ENCODE results near the gene RRAS. TPM values are rescaled to one million over a fixed set of nuclear protein-coding genes. Genes with fewer than 3 reads are reported as not detected.

The RRAS gene
- total and polyA plus RNA-seq, 4 donors, result 4.1 to 18.5 (median 11.1) TPM

DNA sequence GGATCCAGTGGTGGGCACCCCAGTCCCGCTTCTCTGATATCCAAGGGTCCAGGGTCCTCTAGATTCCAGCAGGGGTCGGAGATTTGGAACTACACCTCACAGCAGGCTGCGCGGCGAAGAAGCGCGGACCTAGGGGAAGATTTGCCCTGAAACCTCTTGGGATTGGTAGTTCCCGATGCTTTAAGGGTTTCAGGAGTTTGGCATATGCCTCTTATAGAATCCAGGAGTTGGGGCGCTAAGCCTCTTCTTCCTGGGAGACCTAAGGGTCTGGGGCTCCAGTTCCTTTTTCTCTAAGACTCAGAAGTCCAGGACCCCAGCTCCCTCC, 26.1 kb upstream of the RRAS start:
- DNase-seq (ENCODE audit: low spot score), result no peak
- TF ChIP-seq, protein P1, sequence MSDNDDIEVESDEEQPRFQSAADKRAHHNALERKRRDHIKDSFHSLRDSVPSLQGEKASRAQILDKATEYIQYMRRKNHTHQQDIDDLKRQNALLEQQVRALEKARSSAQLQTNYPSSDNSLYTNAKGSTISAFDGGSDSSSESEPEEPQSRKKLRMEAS (IDR thresholded peaks at IDR 0.05), result no peak
- TF ChIP-seq, protein P2, sequence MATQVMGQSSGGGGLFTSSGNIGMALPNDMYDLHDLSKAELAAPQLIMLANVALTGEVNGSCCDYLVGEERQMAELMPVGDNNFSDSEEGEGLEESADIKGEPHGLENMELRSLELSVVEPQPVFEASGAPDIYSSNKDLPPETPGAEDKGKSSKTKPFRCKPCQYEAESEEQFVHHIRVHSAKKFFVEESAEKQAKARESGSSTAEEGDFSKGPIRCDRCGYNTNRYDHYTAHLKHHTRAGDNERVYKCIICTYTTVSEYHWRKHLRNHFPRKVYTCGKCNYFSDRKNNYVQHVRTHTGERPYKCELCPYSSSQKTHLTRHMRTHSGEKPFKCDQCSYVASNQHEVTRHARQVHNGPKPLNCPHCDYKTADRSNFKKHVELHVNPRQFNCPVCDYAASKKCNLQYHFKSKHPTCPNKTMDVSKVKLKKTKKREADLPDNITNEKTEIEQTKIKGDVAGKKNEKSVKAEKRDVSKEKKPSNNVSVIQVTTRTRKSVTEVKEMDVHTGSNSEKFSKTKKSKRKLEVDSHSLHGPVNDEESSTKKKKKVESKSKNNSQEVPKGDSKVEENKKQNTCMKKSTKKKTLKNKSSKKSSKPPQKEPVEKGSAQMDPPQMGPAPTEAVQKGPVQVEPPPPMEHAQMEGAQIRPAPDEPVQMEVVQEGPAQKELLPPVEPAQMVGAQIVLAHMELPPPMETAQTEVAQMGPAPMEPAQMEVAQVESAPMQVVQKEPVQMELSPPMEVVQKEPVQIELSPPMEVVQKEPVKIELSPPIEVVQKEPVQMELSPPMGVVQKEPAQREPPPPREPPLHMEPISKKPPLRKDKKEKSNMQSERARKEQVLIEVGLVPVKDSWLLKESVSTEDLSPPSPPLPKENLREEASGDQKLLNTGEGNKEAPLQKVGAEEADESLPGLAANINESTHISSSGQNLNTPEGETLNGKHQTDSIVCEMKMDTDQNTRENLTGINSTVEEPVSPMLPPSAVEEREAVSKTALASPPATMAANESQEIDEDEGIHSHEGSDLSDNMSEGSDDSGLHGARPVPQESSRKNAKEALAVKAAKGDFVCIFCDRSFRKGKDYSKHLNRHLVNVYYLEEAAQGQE (IDR thresholded peaks at IDR 0.05), result no peak
- no peak for TF ChIP-seq SP1 (IDR thresholded peaks at IDR 0.05)
- TF ChIP-seq GABPA (IDR thresholded peaks at IDR 0.05 in 1 of 2, conservative IDR thresholded peaks at IDR 0.05 in 1 of 2), result no peak
- TF ChIP-seq HNF4A (conservative IDR thresholded peaks at IDR 0.05), result no peak
- TF ChIP-seq RXRA (IDR thresholded peaks at IDR 0.05), result no peak
- no peak for TF ChIP-seq RAD21 (IDR thresholded peaks at IDR 0.05)
- TF ChIP-seq JUND (IDR thresholded peaks at IDR 0.05), result no peak
- TF ChIP-seq, protein P3, sequence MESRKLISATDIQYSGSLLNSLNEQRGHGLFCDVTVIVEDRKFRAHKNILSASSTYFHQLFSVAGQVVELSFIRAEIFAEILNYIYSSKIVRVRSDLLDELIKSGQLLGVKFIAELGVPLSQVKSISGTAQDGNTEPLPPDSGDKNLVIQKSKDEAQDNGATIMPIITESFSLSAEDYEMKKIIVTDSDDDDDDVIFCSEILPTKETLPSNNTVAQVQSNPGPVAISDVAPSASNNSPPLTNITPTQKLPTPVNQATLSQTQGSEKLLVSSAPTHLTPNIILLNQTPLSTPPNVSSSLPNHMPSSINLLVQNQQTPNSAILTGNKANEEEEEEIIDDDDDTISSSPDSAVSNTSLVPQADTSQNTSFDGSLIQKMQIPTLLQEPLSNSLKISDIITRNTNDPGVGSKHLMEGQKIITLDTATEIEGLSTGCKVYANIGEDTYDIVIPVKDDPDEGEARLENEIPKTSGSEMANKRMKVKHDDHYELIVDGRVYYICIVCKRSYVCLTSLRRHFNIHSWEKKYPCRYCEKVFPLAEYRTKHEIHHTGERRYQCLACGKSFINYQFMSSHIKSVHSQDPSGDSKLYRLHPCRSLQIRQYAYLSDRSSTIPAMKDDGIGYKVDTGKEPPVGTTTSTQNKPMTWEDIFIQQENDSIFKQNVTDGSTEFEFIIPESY (IDR thresholded peaks at IDR 0.05), result no peak
- TF ChIP-seq HNF4G (IDR thresholded peaks at IDR 0.05), result no peak
- TF ChIP-seq FOXA2 (IDR thresholded peaks at IDR 0.05), result no peak
- TF ChIP-seq, protein P4, sequence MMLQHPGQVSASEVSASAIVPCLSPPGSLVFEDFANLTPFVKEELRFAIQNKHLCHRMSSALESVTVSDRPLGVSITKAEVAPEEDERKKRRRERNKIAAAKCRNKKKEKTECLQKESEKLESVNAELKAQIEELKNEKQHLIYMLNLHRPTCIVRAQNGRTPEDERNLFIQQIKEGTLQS (IDR thresholded peaks at IDR 0.05), result no peak
- no peak for TF ChIP-seq YY1 (IDR thresholded peaks at IDR 0.05)
- TF ChIP-seq EGR1 (IDR thresholded peaks at IDR 0.05; ENCODE audit: low read depth in 2 of 2), result no peak
- no peak for TF ChIP-seq TAF1 (conservative IDR thresholded peaks at IDR 0.05)
- no peak for TF ChIP-seq FOXA1 (IDR thresholded peaks at IDR 0.05)
- TF ChIP-seq, protein P5, sequence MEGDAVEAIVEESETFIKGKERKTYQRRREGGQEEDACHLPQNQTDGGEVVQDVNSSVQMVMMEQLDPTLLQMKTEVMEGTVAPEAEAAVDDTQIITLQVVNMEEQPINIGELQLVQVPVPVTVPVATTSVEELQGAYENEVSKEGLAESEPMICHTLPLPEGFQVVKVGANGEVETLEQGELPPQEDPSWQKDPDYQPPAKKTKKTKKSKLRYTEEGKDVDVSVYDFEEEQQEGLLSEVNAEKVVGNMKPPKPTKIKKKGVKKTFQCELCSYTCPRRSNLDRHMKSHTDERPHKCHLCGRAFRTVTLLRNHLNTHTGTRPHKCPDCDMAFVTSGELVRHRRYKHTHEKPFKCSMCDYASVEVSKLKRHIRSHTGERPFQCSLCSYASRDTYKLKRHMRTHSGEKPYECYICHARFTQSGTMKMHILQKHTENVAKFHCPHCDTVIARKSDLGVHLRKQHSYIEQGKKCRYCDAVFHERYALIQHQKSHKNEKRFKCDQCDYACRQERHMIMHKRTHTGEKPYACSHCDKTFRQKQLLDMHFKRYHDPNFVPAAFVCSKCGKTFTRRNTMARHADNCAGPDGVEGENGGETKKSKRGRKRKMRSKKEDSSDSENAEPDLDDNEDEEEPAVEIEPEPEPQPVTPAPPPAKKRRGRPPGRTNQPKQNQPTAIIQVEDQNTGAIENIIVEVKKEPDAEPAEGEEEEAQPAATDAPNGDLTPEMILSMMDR (IDR thresholded peaks at IDR 0.05; ENCODE audit: low read depth, low read length, missing input control), result no peak
- TF ChIP-seq NR2F2 (IDR thresholded peaks at IDR 0.05), result no peak
- 0% methylated on average over 9 of the region's 9 CpGs for WGBS
- H3K4me1 ChIP-seq (ENCODE audit: control insufficient read depth in 4 of 4, insufficient read depth in 4 of 4, low read length in 3 of 4), result peaks cover 7 to 35% (median 27%) of the 10 kb centered on the region in 4 donors
- H3K27me3 ChIP-seq (ENCODE audit: control insufficient read depth in 4 of 4, insufficient read depth in 4 of 4, low read length in 3 of 4), result no peaks in the 10 kb centered on the region
- H3K27ac ChIP-seq (ENCODE audit: low read depth in 1 of 2, low read length in 2 of 2), result peak overlapping the region; percentile 88 to 91
- H3K9me3 ChIP-seq (ENCODE audit: control insufficient read depth in 4 of 4, low read length in 3 of 4), result no peaks in the 10 kb centered on the region
- H3K9ac ChIP-seq (ENCODE audit: low read depth in 1 of 2, low read length in 2 of 2), result peak overlapping the region; percentile 87 to 92
- peaks cover 5 to 19% (median 8%) of the 10 kb centered on the region in 4 donors for H3K36me3 ChIP-seq (ENCODE audit: control insufficient read depth in 4 of 4, insufficient read depth in 3 of 4, low read depth in 1 of 4, low read length in 3 of 4)
- H3K4me3 ChIP-seq (ENCODE audit: low read depth in 1 of 3, low read length in 3 of 3), result peak overlapping the region; percentile 59 to 76 (median 66)

Data from liver (tissue), 9 donors.